Karpas-422 (cell line): ENCODE results near the gene SNX20. TPM values are rescaled to one million over a fixed set of nuclear protein-coding genes. Genes with fewer than 3 reads are reported as not detected.

Experiments used
- DNase-seq: peaks from one replicate; pipeline ENCODE4 v3.0.0-alpha.2; 2015
- H2AFZ ChIP-seq: fragments of 200-600 bp; sonication (generic); 2 replicates; pipeline ENCODE4 v1.6.1; 2014; ENCODE audit warnings: antibody characterized with exemption, low read length, mixed read lengths
- H3K27ac ChIP-seq: fragments of 200-600 bp; sonication (generic); 2 replicates; pipeline ENCODE4 v1.5.1; 2014; ENCODE audit warnings: mild to moderate bottlenecking, low read length, moderate library complexity
- H3K27me3 ChIP-seq: fragments of 200-600 bp; sonication (generic); 2 replicates; pipeline ENCODE4 v1.6.1; 2014; ENCODE audit warnings: low read length, mixed read lengths
- H3K36me3 ChIP-seq: fragments of 200-600 bp; sonication (generic); 2 replicates; pipeline ENCODE4 v1.6.1; 2014; ENCODE audit warnings: low read length, mixed read lengths; ENCODE audit not compliant: insufficient read depth
- H3K4me1 ChIP-seq: fragments of 200-600 bp; sonication (generic); 2 replicates; pipeline ENCODE4 v1.6.1; 2014; ENCODE audit warnings: mild to moderate bottlenecking, low read length, mixed read lengths
- H3K4me2 ChIP-seq: fragments of 200-600 bp; sonication (generic); 2 replicates; pipeline ENCODE4 v1.6.1; 2014; ENCODE audit warnings: low read length, low read depth, mild to moderate bottlenecking; ENCODE audit not compliant: poor library complexity, severe bottlenecking
- H3K4me3 ChIP-seq: fragments of 200-600 bp; sonication (generic); 2 replicates; pipeline ENCODE4 v1.5.1; 2014; ENCODE audit warnings: mild to moderate bottlenecking, antibody characterized with exemption, low read length, mixed read lengths
- H3K79me2 ChIP-seq: fragments of 200-600 bp; sonication (generic); 2 replicates; pipeline ENCODE4 v1.6.1; 2014; ENCODE audit warnings: mild to moderate bottlenecking, low read length, mixed read lengths
- H3K9ac ChIP-seq: fragments of 200-600 bp; sonication (generic); 2 replicates; pipeline ENCODE4 v1.6.0; 2014; ENCODE audit warnings: low read length
- H3K9me2 ChIP-seq: fragments of 200-600 bp; sonication (generic), shearing (Covaris generic); replicated peaks from 2 replicates; pipeline ENCODE4 v1.6.0; 2014; ENCODE audit warnings: mild to moderate bottlenecking, low read length, moderate library complexity; ENCODE audit not compliant: insufficient read depth
- H3K9me3 ChIP-seq: fragments of 300-700, 200-600 bp; sonication (generic); 2 replicates; pipeline ENCODE4 v1.6.1; 2014; ENCODE audit warnings: low read length, mixed read lengths
- H4K20me1 ChIP-seq: fragments of 200-600 bp; sonication (generic); 2 replicates; pipeline ENCODE4 v1.6.1; 2014; ENCODE audit warnings: mild to moderate bottlenecking, antibody characterized with exemption, low read length, low read depth; ENCODE audit not compliant: insufficient read depth
- total RNA-seq: library from RNA; depleted of rRNA; stranded (reverse); fragments of >200 nt; shearing (Covaris generic); gene quantifications from 2 replicates; pipeline ENCODE4 v1.2.3, GENCODE V29; 2014; ENCODE audit warnings: low replicate concordance

SNX20 gene
- total RNA-seq, 1 experiment from 2014 or later, result 10.2 TPM

DNA sequence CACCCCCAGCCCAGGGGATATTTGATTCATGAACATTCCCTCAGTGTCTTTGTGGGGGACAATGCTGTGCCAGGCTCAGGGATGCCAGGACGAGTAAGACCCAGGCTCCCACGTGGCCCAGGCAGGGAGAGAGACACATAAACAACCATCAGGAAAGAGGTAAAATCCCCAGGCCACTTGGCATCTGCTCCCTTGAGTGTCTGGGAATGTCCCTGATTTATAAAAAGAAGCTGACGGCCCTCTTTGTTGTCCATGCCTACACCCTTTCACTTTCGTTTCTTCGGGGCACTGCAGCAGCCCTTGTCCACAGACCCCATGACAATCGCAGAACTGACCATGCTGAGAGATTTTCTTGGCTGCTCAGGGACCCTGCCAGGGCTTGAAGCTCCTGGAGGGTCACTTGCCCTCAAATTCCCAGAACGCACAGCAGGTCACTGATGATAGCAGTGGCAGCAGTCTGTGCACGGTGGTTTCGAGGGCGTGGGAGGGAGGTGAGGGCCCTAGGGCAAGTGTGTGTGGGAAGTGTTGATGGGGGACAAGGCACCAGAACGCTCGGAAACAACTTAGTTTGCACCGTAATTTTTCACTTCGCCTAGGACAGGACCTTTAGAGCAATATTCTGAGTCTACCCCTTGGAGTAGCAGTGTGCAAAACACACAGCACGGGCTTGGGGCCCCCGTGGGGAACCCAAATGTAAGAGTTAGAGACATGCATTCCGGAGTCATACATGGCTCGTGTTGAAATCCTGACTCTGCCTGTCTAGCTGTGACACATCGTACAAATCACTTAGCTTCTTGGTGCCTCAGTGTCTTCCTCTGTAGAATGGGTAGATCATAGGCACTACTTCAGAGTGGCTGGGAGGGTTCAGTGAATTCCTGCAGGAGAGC, 17.0 kb upstream of the SNX20 start:
- no peaks in the 10 kb centered on the region for H4K20me1 ChIP-seq
- 0 out of 2 replicates have a peak overlapping the region, but pooled peaks have one; percentile 48 for H2AFZ ChIP-seq
- no peaks in the 10 kb centered on the region for H3K9me2 ChIP-seq
- H3K9ac ChIP-seq, result peak overlapping the region; percentile 55
- H3K4me2 ChIP-seq, result peak overlapping the region; percentile 66
- H3K27me3 ChIP-seq, result no peaks in the 10 kb centered on the region
- peaks cover 3% of the 10 kb centered on the region; the same call in 1 of the 2 replicates for H3K4me1 ChIP-seq
- no peak for DNase-seq
- H3K36me3 ChIP-seq, result no peaks in the 10 kb centered on the region
- H3K27ac ChIP-seq, result no peak overlapping the region
- H3K4me3 ChIP-seq, result peak overlapping the region; percentile 59; the same call in 1 of the 2 replicates
- H3K79me2 ChIP-seq, result no peaks in the 10 kb centered on the region
- no peaks in the 10 kb centered on the region for H3K9me3 ChIP-seq

DNA sequence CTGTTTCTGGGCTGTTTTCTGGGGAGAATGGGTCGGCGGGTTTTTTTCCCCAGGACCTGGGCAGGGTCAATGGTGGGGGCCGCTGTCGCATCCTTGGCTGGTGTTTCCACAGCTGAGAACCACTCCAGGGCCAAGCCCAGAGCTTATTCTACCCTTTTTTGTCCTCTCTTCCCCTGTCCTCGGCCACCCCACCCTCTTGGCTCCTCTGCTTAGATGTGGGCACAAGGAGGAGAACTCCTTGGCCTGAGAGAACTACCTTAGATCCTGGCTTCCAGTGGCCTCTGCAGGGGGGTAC, 16.3 kb upstream of the SNX20 start:
- DNase-seq, result no peak
- Histone ChIP-seq H3K9ac (no peak overlapping the region), H3K79me2 (no peaks in the 10 kb centered on the region), H3K4me1 (peaks cover 3% of the 10 kb centered on the region; the same call in 1 of the 2 replicates), H3K4me2 (peak overlapping the region; percentile 66), H3K4me3 (peak overlapping the region; percentile 59; the same call in 1 of the 2 replicates), H4K20me1 (no peaks in the 10 kb centered on the region), H3K27ac (no peak overlapping the region), H3K9me2 (no peaks in the 10 kb centered on the region), H3K9me3 (no peaks in the 10 kb centered on the region), H3K27me3 (no peaks in the 10 kb centered on the region), H2AFZ (no peak overlapping the region), H3K36me3 (no peaks in the 10 kb centered on the region)

DNA sequence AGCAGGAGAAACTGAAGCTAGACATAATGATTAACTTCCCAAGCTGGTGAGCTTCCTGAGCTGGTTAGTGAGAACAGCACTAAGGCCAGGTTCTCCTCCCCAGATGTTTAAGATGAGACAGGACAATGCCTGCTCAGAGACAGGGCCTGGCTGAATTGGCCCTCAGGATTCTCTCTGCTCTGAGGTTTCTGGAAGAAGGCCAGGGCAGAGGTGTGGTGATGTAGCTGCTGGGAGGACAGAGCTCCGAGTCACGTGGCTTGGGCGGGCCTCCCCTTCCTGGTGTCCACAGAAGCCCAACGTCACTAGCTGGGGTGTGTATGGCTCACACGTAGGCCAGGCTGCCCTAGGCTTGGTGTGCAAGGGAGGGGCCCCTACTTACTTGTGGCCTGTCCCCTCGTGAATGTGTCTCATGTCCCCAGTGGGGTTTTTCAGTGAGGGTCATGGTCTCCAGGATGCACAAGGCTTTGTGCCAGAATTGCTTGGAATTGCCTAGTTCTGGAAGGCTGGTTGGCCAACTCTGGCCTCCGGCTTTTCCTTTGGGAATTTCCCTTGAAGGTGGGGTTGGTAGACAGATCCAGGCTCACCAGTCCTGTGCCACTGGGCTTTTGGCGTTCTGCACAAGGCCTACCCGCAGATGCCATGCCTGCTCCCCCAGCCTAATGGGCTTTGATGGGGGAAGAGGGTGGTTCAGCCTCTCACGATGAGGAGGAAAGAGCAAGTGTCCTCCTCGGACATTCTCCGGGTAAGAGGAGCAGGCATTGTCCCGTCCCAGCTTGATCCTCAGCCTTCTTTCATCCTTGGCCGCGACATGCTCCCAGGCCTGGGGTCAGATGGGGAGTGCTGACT, 15.7 kb upstream of the SNX20 start:
- H3K9ac ChIP-seq, result no peak overlapping the region
- H3K79me2 ChIP-seq, result no peaks in the 10 kb centered on the region
- DNase-seq, result peak; percentile 47
- no peaks in the 10 kb centered on the region for H3K9me2 ChIP-seq
- H2AFZ ChIP-seq, result peak overlapping the region; percentile 62; the same call in 1 of the 2 replicates
- no peaks in the 10 kb centered on the region for H4K20me1 ChIP-seq
- H3K4me3 ChIP-seq, result no peak overlapping the region
- H3K9me3 ChIP-seq, result no peaks in the 10 kb centered on the region
- H3K36me3 ChIP-seq, result no peaks in the 10 kb centered on the region
- H3K27me3 ChIP-seq, result no peaks in the 10 kb centered on the region
- no peak overlapping the region for H3K27ac ChIP-seq
- peaks cover 3% of the 10 kb centered on the region; the same call in 1 of the 2 replicates for H3K4me1 ChIP-seq
- no peak overlapping the region for H3K4me2 ChIP-seq

DNA sequence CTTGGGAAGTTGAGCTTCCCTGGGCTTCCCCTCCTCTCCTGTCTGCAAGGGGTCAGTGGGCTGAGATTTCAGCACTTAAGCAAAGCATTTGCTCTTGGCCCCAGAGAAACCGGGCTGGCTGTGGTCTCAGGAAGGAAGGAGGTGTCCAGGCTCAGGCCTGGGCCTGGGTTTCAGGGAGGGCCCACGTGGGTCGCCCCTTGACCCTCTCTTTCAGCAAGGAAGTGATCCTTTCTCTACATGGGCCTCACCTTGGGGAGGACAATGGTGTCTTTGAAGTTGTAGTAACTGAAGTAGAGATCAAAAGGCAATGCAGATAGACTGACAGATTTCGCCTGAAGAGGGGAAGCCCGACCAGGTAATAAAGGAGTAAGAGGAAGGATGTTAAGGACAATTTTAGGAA, 15.0 kb upstream of the SNX20 start:
- H3K4me3 ChIP-seq, result no peak overlapping the region
- no peaks in the 10 kb centered on the region for H3K9me2 ChIP-seq
- H4K20me1 ChIP-seq, result no peaks in the 10 kb centered on the region
- no peaks in the 10 kb centered on the region for H3K27me3 ChIP-seq
- no peaks in the 10 kb centered on the region for H3K9me3 ChIP-seq
- no peak overlapping the region for H3K27ac ChIP-seq
- H3K4me2 ChIP-seq, result no peak overlapping the region
- no peak overlapping the region for H2AFZ ChIP-seq
- no peaks in the 10 kb centered on the region for H3K36me3 ChIP-seq
- H3K79me2 ChIP-seq, result no peaks in the 10 kb centered on the region
- no peak for DNase-seq
- no peak overlapping the region for H3K9ac ChIP-seq
- H3K4me1 ChIP-seq, result peaks cover 3% of the 10 kb centered on the region; the same call in 1 of the 2 replicates

DNA sequence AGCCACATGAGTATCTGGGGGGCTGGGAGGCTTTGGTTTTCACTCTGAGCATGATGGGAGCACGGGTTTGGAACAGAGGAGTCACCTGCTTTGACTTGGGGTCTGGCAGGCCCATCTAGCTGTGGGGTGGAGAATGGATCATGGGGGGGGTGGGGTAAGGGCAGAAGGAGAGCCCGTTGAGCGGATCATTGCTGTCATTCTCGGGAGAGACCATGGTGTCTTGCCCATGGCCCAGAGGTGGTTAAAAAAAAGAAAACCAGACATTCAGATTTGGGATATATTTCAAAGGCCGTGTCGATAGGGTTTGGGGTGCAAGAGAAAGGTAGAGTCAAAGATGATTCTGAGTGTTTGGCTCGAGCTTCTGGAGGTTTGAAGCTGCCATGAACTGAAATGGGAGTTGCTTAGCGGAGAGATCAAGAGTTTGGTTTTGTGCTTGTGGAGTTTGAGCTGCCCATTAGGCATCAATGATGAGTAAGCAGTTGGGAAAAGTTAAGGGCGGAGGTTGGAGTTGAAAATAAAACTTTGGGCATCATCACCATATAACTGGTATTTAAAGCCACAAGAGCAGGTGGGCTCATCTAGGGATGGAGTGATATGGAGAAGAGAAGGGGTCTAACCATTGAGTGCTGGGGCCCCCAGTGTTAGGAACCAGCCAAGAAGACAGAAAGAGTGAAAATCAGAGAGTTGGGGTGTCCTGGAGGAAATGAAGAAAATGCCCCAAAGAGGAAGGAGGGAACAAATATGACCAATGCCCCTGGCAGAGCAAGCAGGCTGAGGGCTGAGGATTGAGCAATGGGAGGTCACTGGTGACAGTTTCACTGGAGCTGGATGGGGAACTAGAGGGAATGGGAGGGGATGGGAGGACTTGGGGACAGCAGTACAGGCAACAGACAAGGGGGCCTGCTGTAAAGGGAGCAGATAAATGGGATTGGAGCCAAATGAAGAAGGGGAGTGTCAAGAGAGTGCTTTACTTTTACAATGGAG, 14.2 kb upstream of the SNX20 start:
- no peaks in the 10 kb centered on the region for H3K79me2 ChIP-seq
- no peaks in the 10 kb centered on the region for H3K9me3 ChIP-seq
- no peaks in the 10 kb centered on the region for H4K20me1 ChIP-seq
- no peaks in the 10 kb centered on the region for H3K9me2 ChIP-seq
- no peak overlapping the region for H3K27ac ChIP-seq
- peaks cover 3% of the 10 kb centered on the region; the same call in 1 of the 2 replicates for H3K4me1 ChIP-seq
- no peak overlapping the region for H3K4me3 ChIP-seq
- no peak for DNase-seq
- no peak overlapping the region for H3K4me2 ChIP-seq
- H3K27me3 ChIP-seq, result no peaks in the 10 kb centered on the region
- H3K36me3 ChIP-seq, result no peaks in the 10 kb centered on the region
- H3K9ac ChIP-seq, result no peak overlapping the region
- no peak overlapping the region for H2AFZ ChIP-seq

DNA sequence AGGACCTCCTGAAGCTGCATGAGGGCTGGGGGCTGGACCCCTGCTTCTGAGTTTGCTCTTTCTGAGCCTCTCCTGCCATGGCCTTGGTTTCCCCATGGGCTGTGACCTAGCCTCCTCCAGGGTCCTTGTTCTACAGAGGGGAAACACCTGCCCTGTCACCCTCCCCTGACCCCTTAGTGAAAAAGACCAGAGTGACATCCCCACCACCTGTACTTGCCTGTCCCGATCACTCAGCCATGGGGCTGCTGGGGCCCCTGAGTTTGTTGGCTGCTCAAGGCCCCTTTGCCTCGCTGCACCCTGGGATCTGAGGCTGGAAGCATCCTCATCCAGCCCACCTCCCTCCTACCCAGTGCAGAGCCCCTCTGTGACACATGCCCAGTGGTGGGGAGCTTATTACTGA, 13.1 kb upstream of the SNX20 start:
- no peaks in the 10 kb centered on the region for H3K9me3 ChIP-seq
- no peak overlapping the region for H3K4me3 ChIP-seq
- no peak overlapping the region for H3K27ac ChIP-seq
- no peak overlapping the region for H3K9ac ChIP-seq
- H2AFZ ChIP-seq, result no peak overlapping the region
- H3K4me2 ChIP-seq, result no peak overlapping the region
- no peaks in the 10 kb centered on the region for H3K27me3 ChIP-seq
- no peak for DNase-seq
- H3K4me1 ChIP-seq, result peaks cover 3% of the 10 kb centered on the region; the same call in 1 of the 2 replicates
- H3K9me2 ChIP-seq, result no peaks in the 10 kb centered on the region
- H3K36me3 ChIP-seq, result no peaks in the 10 kb centered on the region
- no peaks in the 10 kb centered on the region for H4K20me1 ChIP-seq
- no peaks in the 10 kb centered on the region for H3K79me2 ChIP-seq

DNA sequence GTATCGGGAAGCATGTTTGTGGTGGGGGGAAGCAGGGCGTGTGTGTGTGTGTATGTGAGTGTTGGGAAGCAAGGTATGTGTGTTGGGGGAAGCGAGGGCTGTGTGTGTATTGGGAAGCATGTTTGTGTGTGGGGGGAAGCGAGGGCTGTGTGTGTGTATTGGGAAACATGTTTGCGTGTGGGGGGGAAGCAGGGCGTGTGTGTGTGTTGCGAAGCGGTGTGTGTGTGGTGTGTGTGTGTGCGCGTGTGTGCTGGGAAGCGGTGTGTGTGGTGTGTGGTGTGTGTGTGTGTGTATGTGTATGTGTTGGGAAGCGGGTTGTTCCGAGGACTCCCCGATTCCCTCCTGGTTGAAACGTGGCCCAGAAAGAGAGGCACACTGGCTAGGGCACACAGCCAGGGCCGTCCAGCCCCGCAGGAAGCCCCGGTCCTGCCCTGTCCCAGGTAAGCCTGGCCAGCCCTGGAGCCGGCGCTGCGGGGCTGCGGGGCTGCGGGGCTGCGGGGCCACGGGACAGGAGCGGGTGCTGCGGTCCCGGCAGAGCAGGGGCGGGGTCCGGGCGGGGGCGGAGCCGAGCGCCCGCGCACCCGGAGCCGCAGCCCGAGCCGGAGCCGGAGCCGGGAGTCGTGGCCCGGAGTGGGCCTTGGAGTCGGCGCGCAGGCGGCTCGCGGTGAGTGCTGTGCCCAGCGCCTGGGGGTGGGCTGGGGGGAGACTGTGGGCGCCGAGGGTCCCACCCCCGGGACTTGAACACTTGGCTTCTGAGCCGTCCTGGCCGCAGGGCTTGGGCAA, 12.1 kb upstream of the SNX20 start, which contains the start of gene NOD2:
Gene NOD2 (plus strand): TSS at position 608 of the 783 bp plus-strand sequence. CDS start 5,890 bp downstream, outside the sequence.
- Histone ChIP-seq H3K9me2 (no peaks in the 10 kb centered on the region), H3K4me3 (no peak within 1 kb of the TSS), H3K27me3 (no peaks in the 10 kb centered on the region), H3K4me2 (no peak within 1 kb of the TSS), H3K27ac (no peak within 1 kb of the TSS), H2AFZ (no peak within 1 kb of the TSS), H3K4me1 (peaks cover 3% of the 10 kb centered on the region; the same call in 1 of the 2 replicates), H3K36me3 (no peaks in the 10 kb centered on the region), H4K20me1 (no peaks in the 10 kb centered on the region), H3K79me2 (no peaks in the 10 kb centered on the region), H3K9me3 (no peaks in the 10 kb centered on the region), H3K9ac (no peak within 1 kb of the TSS)
- DNase-seq, result no peak
